Duodenal mucosa (tissue), 2 donors: ENCODE data around the gene NOTCH3.

Experiments used
- H3K27ac ChIP-seq: one replicate; pipeline ENCODE4 v1.7.0; 2013; ENCODE audit warnings: low read depth, low read length
- H3K27me3 ChIP-seq, 2 donors: one replicate each; pipeline ENCODE4 v1.7.0; 2013; ENCODE audit warnings: low read length in 2 of 2, control low read depth in 1 of 2; ENCODE audit not compliant: insufficient read depth in 2 of 2, control insufficient read depth in 1 of 2
- H3K36me3 ChIP-seq, 2 donors: one replicate each; pipeline ENCODE4 v1.7.0; 2013; ENCODE audit warnings: low read length in 2 of 2, control low read depth in 1 of 2; ENCODE audit not compliant: insufficient read depth in 2 of 2, control insufficient read depth in 1 of 2
- H3K4me1 ChIP-seq, 2 donors: one replicate each; pipeline ENCODE4 v1.7.0; 2013; ENCODE audit warnings: low read length in 2 of 2, control low read depth in 1 of 2; ENCODE audit not compliant: insufficient read depth in 2 of 2, control insufficient read depth in 1 of 2
- H3K4me3 ChIP-seq, 2 donors: one replicate each; pipeline ENCODE4 v1.7.0; 2013; ENCODE audit warnings: low read length in 2 of 2, low read depth in 1 of 2
- H3K9ac ChIP-seq, 2 donors: one replicate each; pipeline ENCODE4 v1.7.0; 2013; ENCODE audit warnings: low read length in 2 of 2, low read depth in 1 of 2
- H3K9me3 ChIP-seq, 2 donors: one replicate each; pipeline ENCODE4 v1.7.0; 2013; ENCODE audit warnings: low read length in 2 of 2, control low read depth in 1 of 2; ENCODE audit not compliant: control insufficient read depth in 1 of 2

NOTCH3 gene

GRCh38 chr19:15161028-15161984, 39.5 kb downstream of the NOTCH3 start:
- Histone ChIP-seq H3K4me3 (no peak overlapping the region), H3K36me3 (peaks cover 5 to 10% of the 10 kb centered on the region in 2 donors), H3K9ac (no peak overlapping the region), H3K27ac (no peak overlapping the region), H3K4me1 (no peaks in the 10 kb centered on the region), H3K9me3 (peaks cover 16% of the 10 kb centered on the region in 2 donors), H3K27me3 (no peaks in the 10 kb centered on the region)

- peaks cover under 1 to 4% of the 10 kb centered on the region in 2 donors for H3K9me3 ChIP-seq
- H3K9ac ChIP-seq: no peak overlapping the region
- no peak overlapping the region for H3K4me3 ChIP-seq
- H3K36me3 ChIP-seq: no peaks in the 10 kb centered on the region
- H3K27ac ChIP-seq: no peak overlapping the region
- H3K4me1 ChIP-seq: no peaks in the 10 kb centered on the region
- H3K27me3 ChIP-seq: no peaks in the 10 kb centered on the region
Observed at GRCh38 chr19:15159251-15159650, 41.5 kb downstream of the NOTCH3 start.

GRCh38 chr19:15156391-15156790, 44.4 kb downstream of the NOTCH3 start:
- Histone ChIP-seq H3K36me3 (no peaks in the 10 kb centered on the region), H3K27me3 (no peaks in the 10 kb centered on the region), H3K27ac (no peak overlapping the region), H3K9ac (no peak overlapping the region), H3K4me1 (no peaks in the 10 kb centered on the region), H3K9me3 (peaks cover 4 to 9% of the 10 kb centered on the region in 2 donors), H3K4me3 (no peak overlapping the region)

- Histone ChIP-seq H3K36me3 (no peaks in the 10 kb centered on the region), H3K27me3 (no peaks in the 10 kb centered on the region), H3K27ac (no peak overlapping the region), H3K4me1 (no peaks in the 10 kb centered on the region), H3K9ac (no peak overlapping the region), H3K9me3 (peaks cover 4 to 9% of the 10 kb centered on the region in 2 donors), H3K4me3 (no peak overlapping the region)
Observed at GRCh38 chr19:15155296-15155695, 45.5 kb downstream of the NOTCH3 start.

GRCh38 chr19:15154002-15154612, 46.7 kb downstream of the NOTCH3 start:
- Histone ChIP-seq H3K9me3 (peaks cover 4 to 9% of the 10 kb centered on the region in 2 donors), H3K4me3 (no peak overlapping the region), H3K9ac (no peak overlapping the region), H3K27me3 (no peaks in the 10 kb centered on the region), H3K27ac (no peak overlapping the region), H3K4me1 (no peaks in the 10 kb centered on the region), H3K36me3 (no peaks in the 10 kb centered on the region)

- H3K27ac ChIP-seq: no peak overlapping the region
- no peaks in the 10 kb centered on the region for H3K27me3 ChIP-seq
- no peak overlapping the region for H3K4me3 ChIP-seq
- H3K36me3 ChIP-seq: no peaks in the 10 kb centered on the region
- H3K9me3 ChIP-seq: peaks cover 4 to 9% of the 10 kb centered on the region in 2 donors
- H3K9ac ChIP-seq: no peak overlapping the region
- no peaks in the 10 kb centered on the region for H3K4me1 ChIP-seq
Observed at GRCh38 chr19:15149737-15150136, 51.1 kb downstream of the NOTCH3 start.

GRCh38 chr19:15147090-15147489, 53.7 kb downstream of the NOTCH3 start:
- H3K36me3 ChIP-seq: no peaks in the 10 kb centered on the region
- H3K27me3 ChIP-seq: no peaks in the 10 kb centered on the region
- H3K4me1 ChIP-seq: no peaks in the 10 kb centered on the region
- no peaks in the 10 kb centered on the region for H3K9me3 ChIP-seq
- H3K4me3 ChIP-seq: no peak overlapping the region
- H3K27ac ChIP-seq: no peak overlapping the region
- no peak overlapping the region for H3K9ac ChIP-seq

GRCh38 chr19:15144046-15144646, 56.6 kb downstream of the NOTCH3 start:
- H3K27ac ChIP-seq: no peak overlapping the region
- H3K4me3 ChIP-seq: no peak overlapping the region
- no peaks in the 10 kb centered on the region for H3K36me3 ChIP-seq
- H3K27me3 ChIP-seq: no peaks in the 10 kb centered on the region
- no peaks in the 10 kb centered on the region for H3K4me1 ChIP-seq
- H3K9me3 ChIP-seq: no peaks in the 10 kb centered on the region
- no peak overlapping the region for H3K9ac ChIP-seq

GRCh38 chr19:15142313-15142712, 58.5 kb downstream of the NOTCH3 start:
- Histone ChIP-seq H3K9ac (no peak overlapping the region), H3K36me3 (no peaks in the 10 kb centered on the region), H3K4me1 (no peaks in the 10 kb centered on the region), H3K27me3 (no peaks in the 10 kb centered on the region), H3K4me3 (no peak overlapping the region), H3K27ac (no peak overlapping the region), H3K9me3 (no peaks in the 10 kb centered on the region)

- Histone ChIP-seq H3K27me3 (no peaks in the 10 kb centered on the region), H3K4me3 (no peak overlapping the region), H3K27ac (no peak overlapping the region), H3K9me3 (no peaks in the 10 kb centered on the region), H3K4me1 (no peaks in the 10 kb centered on the region), H3K36me3 (no peaks in the 10 kb centered on the region), H3K9ac (no peak overlapping the region)
Observed at GRCh38 chr19:15141143-15141542, 59.7 kb downstream of the NOTCH3 start.
